C4-2B (cell line): ENCODE measurements around the gene BOLA1.

Experiments
- H3K27ac ChIP-seq: fragments of 450-650 bp; 2 replicates; pipeline ENCODE4 v1.5.1; 2017
- ZFX ChIP-seq: fragments of 450-650 bp; IDR thresholded peaks from 2 replicates; pipeline ENCODE4 v1.6.1; 2017
- TF ChIP-seq, protein P1 (sequence below): fragments of 450-650 bp; conservative IDR thresholded peaks from 2 replicates; pipeline ENCODE4 v1.5.1; 2017; ENCODE audit warnings: mild to moderate bottlenecking

Gene BOLA1

DNA sequence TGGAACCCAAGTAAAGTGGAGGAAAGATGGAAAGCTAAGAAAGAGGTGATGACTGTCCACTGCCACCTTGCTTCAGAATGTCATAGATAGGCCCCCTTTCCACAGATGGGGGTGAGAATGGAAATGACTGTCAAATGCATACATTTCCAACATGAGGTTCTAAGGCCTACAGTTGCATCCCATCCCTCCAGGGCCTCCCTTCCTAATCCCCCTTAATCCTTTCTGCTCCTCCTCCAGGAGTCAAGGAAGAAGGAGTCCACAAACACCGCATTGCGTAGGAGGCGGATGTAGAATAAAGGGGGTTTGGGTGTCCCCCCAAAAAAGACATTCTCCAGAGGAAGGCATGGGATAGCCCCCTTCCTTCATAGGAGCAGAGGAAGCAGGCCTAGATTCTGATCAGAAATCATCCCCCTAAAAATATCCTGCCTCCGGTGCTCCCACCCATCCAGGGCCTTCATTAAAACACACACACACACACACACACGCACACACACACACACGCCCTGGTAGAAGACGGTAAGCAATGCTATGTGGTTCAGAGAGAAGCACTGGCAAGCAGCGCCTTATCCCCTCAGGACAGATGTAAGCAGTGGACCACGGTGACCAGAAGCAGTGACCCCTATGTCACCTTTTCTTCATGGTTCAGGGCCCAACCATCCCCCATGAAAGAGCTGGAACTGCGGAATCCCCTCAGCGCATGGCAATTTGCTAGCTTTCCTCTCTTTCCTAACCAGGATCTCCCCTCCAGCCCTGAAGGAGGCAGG lies 16.2 kb downstream of the BOLA1 start:
- no peak overlapping the region for H3K27ac ChIP-seq
- no peak for TF ChIP-seq ZFX
- TF ChIP-seq, protein P1, sequence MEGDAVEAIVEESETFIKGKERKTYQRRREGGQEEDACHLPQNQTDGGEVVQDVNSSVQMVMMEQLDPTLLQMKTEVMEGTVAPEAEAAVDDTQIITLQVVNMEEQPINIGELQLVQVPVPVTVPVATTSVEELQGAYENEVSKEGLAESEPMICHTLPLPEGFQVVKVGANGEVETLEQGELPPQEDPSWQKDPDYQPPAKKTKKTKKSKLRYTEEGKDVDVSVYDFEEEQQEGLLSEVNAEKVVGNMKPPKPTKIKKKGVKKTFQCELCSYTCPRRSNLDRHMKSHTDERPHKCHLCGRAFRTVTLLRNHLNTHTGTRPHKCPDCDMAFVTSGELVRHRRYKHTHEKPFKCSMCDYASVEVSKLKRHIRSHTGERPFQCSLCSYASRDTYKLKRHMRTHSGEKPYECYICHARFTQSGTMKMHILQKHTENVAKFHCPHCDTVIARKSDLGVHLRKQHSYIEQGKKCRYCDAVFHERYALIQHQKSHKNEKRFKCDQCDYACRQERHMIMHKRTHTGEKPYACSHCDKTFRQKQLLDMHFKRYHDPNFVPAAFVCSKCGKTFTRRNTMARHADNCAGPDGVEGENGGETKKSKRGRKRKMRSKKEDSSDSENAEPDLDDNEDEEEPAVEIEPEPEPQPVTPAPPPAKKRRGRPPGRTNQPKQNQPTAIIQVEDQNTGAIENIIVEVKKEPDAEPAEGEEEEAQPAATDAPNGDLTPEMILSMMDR, result no peak

DNA sequence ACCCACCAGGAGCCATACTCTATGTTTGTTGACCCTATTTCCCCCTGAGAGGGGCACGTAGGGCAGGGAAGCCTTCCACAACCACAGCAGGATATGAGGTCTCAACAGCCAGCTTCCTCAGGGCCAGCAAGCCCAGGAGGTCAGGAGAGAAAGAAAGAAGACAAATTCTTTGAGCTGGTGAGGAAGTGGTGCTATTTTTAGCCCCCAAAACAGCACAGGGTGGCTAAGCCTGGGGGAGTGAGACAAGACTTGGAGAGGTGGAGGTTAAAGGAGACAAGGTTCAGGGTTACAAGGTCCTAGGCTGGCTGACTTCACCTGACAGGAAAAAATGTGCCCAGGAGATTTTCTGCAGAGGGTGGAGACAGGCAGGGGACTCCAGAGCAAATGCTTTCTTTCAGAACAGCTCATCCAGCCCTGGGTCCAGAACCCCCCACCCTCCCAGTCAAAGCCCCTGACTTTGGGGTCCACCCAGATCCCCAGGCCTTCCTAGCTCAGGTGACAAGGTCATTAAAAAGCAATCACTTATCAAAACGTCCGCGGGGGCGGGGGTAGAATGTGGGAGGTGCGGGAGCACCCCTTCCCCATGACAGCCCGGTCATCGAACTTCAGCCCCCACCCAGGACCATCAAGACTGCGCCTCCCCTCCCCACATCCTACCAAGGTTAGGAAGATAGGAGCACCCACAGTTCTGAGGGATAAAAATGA lies 17.0 kb downstream of the BOLA1 start:
- no peak for TF ChIP-seq ZFX
- no peak overlapping the region for H3K27ac ChIP-seq

DNA sequence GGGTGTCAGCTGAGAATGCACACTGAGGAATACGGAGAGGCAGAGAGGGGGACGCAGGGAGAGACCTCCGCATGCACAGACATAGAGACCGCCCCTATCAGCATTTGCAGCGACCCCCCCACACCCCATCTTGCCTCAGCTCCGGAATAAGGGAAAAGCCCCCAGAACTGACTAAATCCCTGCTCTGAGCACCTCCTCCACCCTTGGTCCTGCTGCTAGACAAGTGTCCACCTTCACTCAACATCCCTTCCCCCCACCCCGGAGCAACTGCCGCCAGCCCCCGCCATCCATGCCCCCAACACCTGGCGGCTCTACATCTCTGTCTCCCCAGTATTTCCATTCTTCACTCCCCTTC lies 17.5 kb downstream of the BOLA1 start:
- no peak for TF ChIP-seq ZFX
- TF ChIP-seq, protein P1, result no peak
- no peak overlapping the region for H3K27ac ChIP-seq

DNA sequence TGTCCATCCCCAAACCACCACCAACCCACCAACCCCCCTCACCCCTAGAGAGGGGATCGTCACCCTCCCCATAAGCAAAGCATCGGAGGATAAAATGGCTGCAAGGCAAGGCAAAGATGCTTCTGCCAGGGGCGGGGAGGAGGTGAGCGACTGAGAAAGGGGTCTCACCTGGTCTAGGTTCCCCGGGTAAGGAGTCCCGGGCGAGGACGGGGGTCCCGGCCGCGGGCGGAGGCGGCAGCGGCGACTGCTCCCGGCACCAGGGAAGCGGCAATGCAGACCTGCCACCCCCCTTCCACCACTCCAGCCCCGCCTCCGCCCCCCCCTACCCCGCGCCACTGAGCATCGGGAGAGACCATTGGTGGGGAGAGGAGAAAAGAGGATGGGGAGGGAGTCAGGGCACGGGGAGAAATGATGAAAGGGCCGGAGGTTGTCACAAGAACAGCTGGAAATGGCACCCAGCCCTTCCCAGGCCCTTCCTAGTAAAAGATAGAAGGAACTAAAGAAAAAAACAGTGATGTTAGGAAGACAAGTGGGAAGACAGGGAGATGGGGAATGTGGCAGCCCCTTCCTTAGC lies 18.3 kb downstream of the BOLA1 start, which contains the start of gene SV2A:
TSS of gene SV2A (minus strand) at position 274 of the 574 bp plus-strand sequence. CDS start 4,004 bp downstream, outside the sequence.
- no peak for TF ChIP-seq ZFX
- TF ChIP-seq, protein P1, result no peak
- H3K27ac ChIP-seq, result no peak within 1 kb of the TSS

DNA sequence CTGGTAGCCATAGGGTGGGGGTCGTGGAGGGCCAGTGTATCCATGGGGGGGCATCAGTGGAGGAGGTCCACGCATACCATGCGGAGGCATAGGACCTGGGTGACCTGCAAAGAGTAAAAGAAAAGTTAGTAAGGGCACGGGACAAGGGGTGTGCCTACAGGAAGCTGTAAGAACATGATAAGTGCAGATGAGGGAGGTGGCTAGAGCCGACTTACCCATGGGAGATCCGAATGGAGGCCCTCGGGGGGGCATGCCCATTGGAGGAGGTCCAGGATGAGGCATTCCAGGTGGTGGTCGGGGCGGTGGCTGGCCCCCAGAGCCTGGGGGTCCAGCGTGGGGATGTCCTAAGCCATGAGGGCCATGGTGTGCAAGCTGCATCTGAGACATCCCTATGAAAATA lies 24.3 kb downstream of the BOLA1 start:
- TF ChIP-seq, protein P1, result no peak
- no peak for TF ChIP-seq ZFX
- H3K27ac ChIP-seq, result no peak overlapping the region

DNA sequence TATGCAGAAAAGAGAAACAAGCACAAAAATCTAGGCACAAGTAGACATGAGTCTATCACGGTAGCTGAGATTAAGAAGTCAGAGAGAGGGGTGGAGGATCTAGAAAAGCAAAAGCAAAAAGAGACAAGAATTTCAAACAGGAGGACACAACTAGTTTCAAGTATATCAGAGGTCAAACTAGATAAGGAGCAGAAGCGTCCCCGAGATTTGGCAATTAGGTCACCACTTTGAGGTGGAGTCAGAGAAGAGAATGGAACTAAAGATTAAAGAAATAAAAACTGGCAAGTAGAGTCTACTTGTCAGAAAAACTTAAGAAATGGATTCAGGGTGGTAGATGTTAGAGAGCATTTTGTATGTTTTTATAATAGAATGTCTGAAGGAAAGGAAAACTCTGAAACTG lies 26.0 kb downstream of the BOLA1 start:
- TF ChIP-seq, protein P1, result no peak
- TF ChIP-seq ZFX, result no peak

DNA sequence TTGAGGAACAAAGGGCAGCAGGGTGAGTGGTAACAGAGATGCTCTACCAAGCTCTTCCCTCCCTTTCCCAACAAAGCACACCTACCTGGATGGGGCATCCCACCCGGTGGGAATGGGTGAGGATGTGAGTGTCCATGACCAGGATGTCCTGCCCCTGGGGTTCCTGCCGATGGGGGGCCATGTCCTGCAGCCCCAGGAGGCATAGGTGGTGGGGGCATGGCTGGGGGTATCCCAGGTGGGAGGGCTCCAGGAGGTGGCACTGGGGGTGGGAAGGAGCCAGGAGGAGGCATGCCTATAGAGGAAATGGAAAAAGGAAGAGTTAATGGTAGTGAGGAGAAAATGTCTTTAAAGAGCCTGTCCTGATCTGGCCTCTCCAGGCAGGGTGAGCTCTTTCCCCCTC lies 26.4 kb downstream of the BOLA1 start:
- TF ChIP-seq, protein P1, result no peak
- no peak for TF ChIP-seq ZFX

More for the DNA sequence above, 26.0 kb downstream of the BOLA1 start:
- H3K27ac ChIP-seq, result no peak overlapping the region

More for the DNA sequence above, 26.4 kb downstream of the BOLA1 start:
- H3K27ac ChIP-seq, result no peak overlapping the region
